GM12878 (cell line): Measurements from ENCODE around the gene RGS14. TPM values are rescaled to one million over a fixed set of nuclear protein-coding genes. Genes with fewer than 3 reads are reported as not detected.
A peak's percentile ranks its signal among the peaks of the same experiment; 100 is the strongest.

Experiments
- ATAC-seq: fragments of 200-7000 bp; cut with Tn5 transposase; 3 replicates; pipeline ENCODE4 v1.9.1; 2020; ENCODE audit warnings: mild to moderate bottlenecking, moderate library complexity
- BruUV-seq: library from RNA; stranded (reverse); fragments of 400-500 nt; replicated peaks from 2 replicates; lab custom pipeline; 2021; lab: Mats Ljungman, UMichigan
- CTCF ChIA-PET: fragments of 300-600 bp; sonication (Branson Sonifier 250); formaldehyde crosslinking; extraction: SDS; loops from one replicate; lab custom pipeline; 2021; ENCODE audit warnings: inconsistent platforms; lab: Yijun Ruan, JAX
- POLR2A ChIA-PET: fragments of 350-600 bp; formaldehyde crosslinking; extraction: SDS; loops from one replicate; lab custom pipeline; 2021; ENCODE audit warnings: inconsistent platforms; lab: Charles Lee
- RAD21 ChIA-PET: fragments of 300-600 bp; sonication (Branson Sonifier 250); formaldehyde crosslinking; loops from one replicate; lab custom pipeline; 2023; ENCODE audit warnings: antibody characterized with exemption; ENCODE audit not compliant: unreplicated experiment; lab: Charles Lee
- SMC1A ChIA-PET: fragments of 300-600 bp; sonication (Branson Sonifier 250); formaldehyde crosslinking; loops from one replicate; lab custom pipeline; 2023; ENCODE audit not compliant: unreplicated experiment, uncharacterized antibody; lab: Charles Lee
- DNase-seq: peaks from one replicate; pipeline ENCODE4 v3.0.0-alpha.2; 2011; ENCODE audit warnings: low read depth, low spot score
- FAIRE-seq: peaks from 3 replicates; lab custom pipeline; 2011; peaks lifted over from hg19 to GRCh38; lab: Jason Lieb, UNC
- H2AFZ ChIP-seq: 2 replicates; pipeline ENCODE4 v1.6.0; 2011; ENCODE audit warnings: low read depth, low read length, control low read depth; ENCODE audit not compliant: control insufficient read depth
- H3K27ac ChIP-seq: 2 replicates; pipeline ENCODE4 v1.5.1; 2011; ENCODE audit warnings: control low read depth; ENCODE audit not compliant: control insufficient read depth, insufficient read depth
- H3K27me3 ChIP-seq, 2 experiments: replicated peaks in 1 of 2; 2 replicates each; pipeline versions ENCODE4 v1.6.0 to v1.6.1; 2011; ENCODE audit warnings: low read length in 1 of 2; ENCODE audit not compliant: control insufficient read depth in 2 of 2, insufficient read depth in 2 of 2
- H3K36me3 ChIP-seq, 2 experiments: 2 replicates each; pipeline ENCODE4 v1.5.1; 2011; ENCODE audit warnings: low read length in 1 of 2; ENCODE audit not compliant: control insufficient read depth in 2 of 2, insufficient read depth in 2 of 2
- H3K4me1 ChIP-seq: 2 replicates; pipeline ENCODE4 v1.6.1; 2011; ENCODE audit warnings: mild to moderate bottlenecking, low read length, moderate library complexity, mixed read lengths; ENCODE audit not compliant: control insufficient read depth, insufficient read depth
- H3K4me2 ChIP-seq: 2 replicates; pipeline ENCODE4 v1.6.0; 2011; ENCODE audit warnings: control low read depth; ENCODE audit not compliant: control insufficient read depth, insufficient read depth
- H3K4me3 ChIP-seq: fragments of 200-600 bp; sonication (generic); 2 replicates; pipeline ENCODE4 v1.5.1; 2016
- H3K79me2 ChIP-seq: 2 replicates; pipeline ENCODE4 v1.6.0; 2011; ENCODE audit warnings: low read length; ENCODE audit not compliant: control insufficient read depth, insufficient read depth
- H3K9ac ChIP-seq: 2 replicates; pipeline ENCODE4 v1.8.0; 2011; ENCODE audit warnings: low read length, control low read depth, mixed read lengths; ENCODE audit not compliant: control insufficient read depth, insufficient read depth
- H3K9me3 ChIP-seq: replicated peaks from 3 replicates; pipeline ENCODE4 v1.5.1; 2011; ENCODE audit warnings: mild to moderate bottlenecking, low read length; ENCODE audit not compliant: control insufficient read depth, insufficient read depth
- H4K20me1 ChIP-seq: 2 replicates; pipeline ENCODE4 v1.6.0; 2011; ENCODE audit not compliant: control insufficient read depth, insufficient read depth
- ATF3 ChIP-seq: IDR thresholded peaks from 2 replicates; pipeline ENCODE4 v1.6.1; 2011; ENCODE audit warnings: low read depth, mild to moderate bottlenecking, low read length, moderate library complexity, borderline replicate concordance; ENCODE audit errors: extremely low read depth
- BMI1 ChIP-seq: fragments of 450-650 bp; IDR thresholded peaks from 2 replicates; pipeline ENCODE4 v1.6.1; 2016; ENCODE audit warnings: mild to moderate bottlenecking, moderate library complexity, borderline replicate concordance
- CHD2 ChIP-seq: IDR thresholded peaks from 2 replicates; pipeline ENCODE4 v1.6.1; 2011; ENCODE audit warnings: low read depth, low read length, improper control_type of control experiment, borderline replicate concordance
- ELK1 ChIP-seq: IDR thresholded peaks from 2 replicates; pipeline ENCODE4 v1.6.1; 2012; ENCODE audit warnings: low read depth, low read length, improper control_type of control experiment
- GABPA ChIP-seq: IDR thresholded peaks from 2 replicates; pipeline ENCODE4 v1.6.1; 2014; ENCODE audit warnings: antibody characterized with exemption, low read depth, mild to moderate bottlenecking, inconsistent platforms
- KDM1A ChIP-seq: fragments of 200-600 bp; sonication (generic); IDR thresholded peaks from 2 replicates; pipeline ENCODE4 v1.6.1; 2016; ENCODE audit warnings: borderline replicate concordance
- LARP7 ChIP-seq: fragments of 450-650 bp; IDR thresholded peaks from 2 replicates; pipeline ENCODE4 v1.6.1; 2017; ENCODE audit warnings: mild to moderate bottlenecking
- NBN ChIP-seq: fragments of 450-650 bp; IDR thresholded peaks from 2 replicates; pipeline ENCODE4 v1.6.1; 2016
- NFYA ChIP-seq: IDR thresholded peaks from 2 replicates; pipeline ENCODE4 v1.6.1; 2011; ENCODE audit warnings: low read depth, mild to moderate bottlenecking, low read length, improper control_type of control experiment, borderline replicate concordance
- NR2F1 ChIP-seq: fragments of 450-650 bp; conservative IDR thresholded peaks from 2 replicates; pipeline ENCODE4 v1.6.1; 2017; ENCODE audit warnings: mild to moderate bottlenecking
- PKNOX1 ChIP-seq: fragments of 450-650 bp; IDR thresholded peaks from 2 replicates; pipeline ENCODE4 v1.6.1; 2016; ENCODE audit warnings: mild to moderate bottlenecking
- PML ChIP-seq: IDR thresholded peaks from 2 replicates; pipeline ENCODE4 v1.6.1; 2012; ENCODE audit warnings: low read length, inconsistent platforms
- SMARCA5 ChIP-seq: fragments of 450-650 bp; IDR thresholded peaks from 2 replicates; pipeline ENCODE4 v1.6.1; 2017; ENCODE audit warnings: mild to moderate bottlenecking
- ZSCAN29 ChIP-seq: fragments of 450-650 bp; IDR thresholded peaks from 2 replicates; pipeline ENCODE4 v1.6.1; 2017; ENCODE audit warnings: mild to moderate bottlenecking, moderate library complexity
- WGBS: methylation state at CpG from one replicate; pipeline ENCODE4 v1.1.6; 2016; ENCODE audit warnings: low lambda C conversion rate; ENCODE audit not compliant: insufficient replicate concordance, insufficient coverage; ENCODE audit errors: missing lambda C conversion rate; 5-methylcytosine and 5-hydroxymethylcytosine counted together
- in situ Hi-C: fragments of 300-500 bp; cut with MboI; formaldehyde crosslinking; loops from 9 replicates; pipeline ENCODE4 v1.14.3; 2018; ENCODE audit warnings: mixed read lengths
- intact Hi-C: fragments of 100-400 bp; cut with micrococcal nuclease; formaldehyde crosslinking; loops from one replicate; pipeline ENCODE4 v1.14.2; 2022; ENCODE audit not compliant: unreplicated experiment
- polyA plus RNA-seq, 11 experiments: library from polyadenylated mRNA; depleted of rRNA in 4 of 11; unstranded in 6 of 11; stranded (reverse) in 5 of 11; fragments of >200 nt; fragmentation: Nextera tagmentation in 4 of 11; fragmentation: Illumina TruSeq in 1 of 11; extraction: Ambion mirVana in 4 of 11; extraction: Trizol in 1 of 11; gene quantifications; 1 replicate in 1 of 11; 2 replicates in 10 of 11; pipeline versions ENCODE4 v1.2.1 to v1.2.3, GENCODE V29; 2011 to 2016; ENCODE audit warnings: inconsistent platforms in 2 of 11, missing spikeins in 2 of 11, low read depth in 1 of 11
- total RNA-seq, 4 experiments: library from RNA; depleted of rRNA in 3 of 4; stranded (reverse); fragments of >200 nt in 3 of 4; fragmentation: Illumina TruSeq in 1 of 4; extraction: Trizol in 1 of 4; gene quantifications; 2 replicates each; pipeline versions ENCODE4 v1.2.1 to v1.2.3, GENCODE V29; 2013 to 2021
- TF ChIP-seq, protein P1 (sequence below): fragments of 450-650 bp; IDR thresholded peaks from 2 replicates; pipeline ENCODE4 v1.6.1; 2018; ENCODE audit warnings: borderline replicate concordance, mild to moderate bottlenecking; ENCODE audit not compliant: partially characterized antibody

Gene RGS14
- total and polyA plus RNA-seq, 10 of the 15 experiments (the other 5 are each of a cell fraction or from before 2014, with no cell fraction given): 0.19 to 88.7 (median 54.8) TPM

GRCh38 chr5:177343777-177344176 lies 13.9 kb upstream of the RGS14 start:
- intact Hi-C loops (no loop called here), in situ Hi-C loops (no loop called here)
- Histone ChIP-seq H3K4me3 (no peak overlapping the region), H3K27ac (no peak overlapping the region), H3K79me2 (peaks cover 48% of the 10 kb centered on the region), H4K20me1 (0 out of 2 replicates have a peak, but pooled peaks cover 3% of the 10 kb centered on the region), H3K4me1 (peaks cover 3% of the 10 kb centered on the region; the same call in 1 of the 2 replicates), H3K9me3 (no peaks in the 10 kb centered on the region; the same call in 1 of the 3 replicates), H3K36me3 (peaks cover 6 to 14% of the 10 kb centered on the region in 2 experiments; a peak in 3 of 4 replicates)
- POLR2A ChIA-PET: interaction anchor here (0.6 kb wide), 1 partner anchor 26 kb away, joined by 4 read pairs; no protein-coding TSS in a partner anchor
- BruUV-seq: no TSS peak
- SMC1A ChIA-PET: interaction anchor here (0.9 kb wide), 1 partner anchor 26 kb away, joined by 3 read pairs; no protein-coding TSS in a partner anchor
- TF ChIP-seq CHD2: no peak
- no peak for TF ChIP-seq GABPA
- TF ChIP-seq PML: no peak
- no peak for TF ChIP-seq KDM1A
- no peak for TF ChIP-seq NBN
- TF ChIP-seq, protein P1, sequence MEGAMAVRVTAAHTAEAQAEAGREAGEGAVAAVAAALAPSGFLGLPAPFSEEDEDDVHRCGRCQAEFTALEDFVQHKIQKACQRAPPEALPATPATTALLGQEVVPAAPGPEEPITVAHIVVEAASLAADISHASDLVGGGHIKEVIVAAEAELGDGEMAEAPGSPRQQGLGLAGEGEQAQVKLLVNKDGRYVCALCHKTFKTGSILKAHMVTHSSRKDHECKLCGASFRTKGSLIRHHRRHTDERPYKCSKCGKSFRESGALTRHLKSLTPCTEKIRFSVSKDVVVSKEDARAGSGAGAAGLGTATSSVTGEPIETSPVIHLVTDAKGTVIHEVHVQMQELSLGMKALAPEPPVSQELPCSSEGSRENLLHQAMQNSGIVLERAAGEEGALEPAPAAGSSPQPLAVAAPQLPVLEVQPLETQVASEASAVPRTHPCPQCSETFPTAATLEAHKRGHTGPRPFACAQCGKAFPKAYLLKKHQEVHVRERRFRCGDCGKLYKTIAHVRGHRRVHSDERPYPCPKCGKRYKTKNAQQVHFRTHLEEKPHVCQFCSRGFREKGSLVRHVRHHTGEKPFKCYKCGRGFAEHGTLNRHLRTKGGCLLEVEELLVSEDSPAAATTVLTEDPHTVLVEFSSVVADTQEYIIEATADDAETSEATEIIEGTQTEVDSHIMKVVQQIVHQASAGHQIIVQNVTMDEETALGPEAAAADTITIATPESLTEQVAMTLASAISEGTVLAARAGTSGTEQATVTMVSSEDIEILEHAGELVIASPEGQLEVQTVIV: no peak
- no peak for TF ChIP-seq ZSCAN29
- TF ChIP-seq ATF3: no peak
- no peak for TF ChIP-seq SMARCA5
- no peak for TF ChIP-seq NFYA
- TF ChIP-seq PKNOX1: no peak
- no peak for TF ChIP-seq BMI1
- TF ChIP-seq NR2F1: no peak
- no peak for TF ChIP-seq ELK1
- TF ChIP-seq LARP7: no peak
- TF ChIP-seq, all 136 proteins: peak for 0
- CTCF ChIA-PET: interaction anchor here (0.6 to 2.1 kb wide), 4 partner anchors 18 to 255 kb away, joined by 3 to 5 read pairs (median 4); no protein-coding TSS in a partner anchor
- peak overlapping the region; percentile 7; the same call in 1 of the 2 replicates for H3K4me2 ChIP-seq
- no peaks in the 10 kb centered on the region for H3K27me3 ChIP-seq
- DNase-seq (no peak), FAIRE-seq (no peak), ATAC-seq (no peak)
- RAD21 ChIA-PET: no interaction called here
- 79% methylated on average over 6 of the region's 6 CpGs for WGBS
- no peak overlapping the region for H3K9ac ChIP-seq
- H2AFZ ChIP-seq: no peak overlapping the region
